ENCODE measurements around the gene BHLHE40. TPM values are rescaled to one million over a fixed set of nuclear protein-coding genes. Genes with fewer than 3 reads are reported as not detected.
A peak's percentile ranks its signal among the peaks of the same experiment; 100 is the strongest.

BHLHE40 gene
- total and polyA plus RNA-seq, 2 donors (not counting 1 experiment from before 2014, with no cell fraction given) = 16.7 to 28.4 TPM

GRCh38 chr3:5012367-5012766 is 33.1 kb downstream of the BHLHE40 start:
- no peak for DNase-seq (ENCODE audit: low read depth in 2 of 2)
- TF ChIP-seq, protein P1, sequence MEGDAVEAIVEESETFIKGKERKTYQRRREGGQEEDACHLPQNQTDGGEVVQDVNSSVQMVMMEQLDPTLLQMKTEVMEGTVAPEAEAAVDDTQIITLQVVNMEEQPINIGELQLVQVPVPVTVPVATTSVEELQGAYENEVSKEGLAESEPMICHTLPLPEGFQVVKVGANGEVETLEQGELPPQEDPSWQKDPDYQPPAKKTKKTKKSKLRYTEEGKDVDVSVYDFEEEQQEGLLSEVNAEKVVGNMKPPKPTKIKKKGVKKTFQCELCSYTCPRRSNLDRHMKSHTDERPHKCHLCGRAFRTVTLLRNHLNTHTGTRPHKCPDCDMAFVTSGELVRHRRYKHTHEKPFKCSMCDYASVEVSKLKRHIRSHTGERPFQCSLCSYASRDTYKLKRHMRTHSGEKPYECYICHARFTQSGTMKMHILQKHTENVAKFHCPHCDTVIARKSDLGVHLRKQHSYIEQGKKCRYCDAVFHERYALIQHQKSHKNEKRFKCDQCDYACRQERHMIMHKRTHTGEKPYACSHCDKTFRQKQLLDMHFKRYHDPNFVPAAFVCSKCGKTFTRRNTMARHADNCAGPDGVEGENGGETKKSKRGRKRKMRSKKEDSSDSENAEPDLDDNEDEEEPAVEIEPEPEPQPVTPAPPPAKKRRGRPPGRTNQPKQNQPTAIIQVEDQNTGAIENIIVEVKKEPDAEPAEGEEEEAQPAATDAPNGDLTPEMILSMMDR (conservative IDR thresholded peaks at IDR 0.05 in 1 of 2, IDR thresholded peaks at IDR 0.05 in 1 of 2; ENCODE audit: low read depth in 1 of 2, low read length in 2 of 2) = no peak
- TF ChIP-seq EZH2 (IDR thresholded peaks at IDR 0.05; ENCODE audit: low read length, missing control alignments) = no peak
- H3K79me2 ChIP-seq (ENCODE audit: control insufficient read depth, insufficient read depth, low read length) = no peaks in the 10 kb centered on the region
- H3K4me1 ChIP-seq (ENCODE audit: control insufficient read depth, extremely low read depth, insufficient read depth, low read length) = peaks cover 7% of the 10 kb centered on the region
- H3K36me3 ChIP-seq (ENCODE audit: control insufficient read depth, insufficient read depth, low read length) = no peaks in the 10 kb centered on the region
- H4K20me1 ChIP-seq (ENCODE audit: control insufficient read depth, extremely low read depth, insufficient read depth, low read length) = no peaks in the 10 kb centered on the region
- no peak overlapping the region for H2AFZ ChIP-seq (ENCODE audit: low read length)
- H3K4me2 ChIP-seq (ENCODE audit: extremely low read depth, insufficient read depth, low read length) = no peak overlapping the region
- H3K9me3 ChIP-seq (ENCODE audit: control insufficient read depth, insufficient read depth, low read depth, low read length) = no peaks in the 10 kb centered on the region
- no peaks in the 10 kb centered on the region for H3K27me3 ChIP-seq (ENCODE audit: control insufficient read depth, insufficient read depth, low read length)
- no peak overlapping the region for H3K9ac ChIP-seq (ENCODE audit: insufficient read depth, low read length)
- no peak overlapping the region for H3K4me3 ChIP-seq (replicated peaks in 1 of 4; ENCODE audit: control extremely low read depth in 1 of 4, insufficient read depth in 1 of 4, low read depth in 3 of 4, low read length in 4 of 4)
- no peak overlapping the region for H3K27ac ChIP-seq (ENCODE audit: insufficient read depth, low read length)

- Histone ChIP-seq H4K20me1 (ENCODE audit: control insufficient read depth, extremely low read depth, insufficient read depth, low read length) (no peaks in the 10 kb centered on the region), H3K9ac (ENCODE audit: insufficient read depth, low read length) (no peak overlapping the region), H3K4me3 (replicated peaks in 1 of 4; ENCODE audit: control extremely low read depth in 1 of 4, insufficient read depth in 1 of 4, low read depth in 3 of 4, low read length in 4 of 4) (no peak overlapping the region), H3K9me3 (ENCODE audit: control insufficient read depth, insufficient read depth, low read depth, low read length) (no peaks in the 10 kb centered on the region), H3K27ac (ENCODE audit: insufficient read depth, low read length) (no peak overlapping the region), H3K4me1 (ENCODE audit: control insufficient read depth, extremely low read depth, insufficient read depth, low read length) (peaks cover 11% of the 10 kb centered on the region), H3K36me3 (ENCODE audit: control insufficient read depth, insufficient read depth, low read length) (no peaks in the 10 kb centered on the region), H3K27me3 (ENCODE audit: control insufficient read depth, insufficient read depth, low read length) (no peaks in the 10 kb centered on the region), H2AFZ (ENCODE audit: low read length) (no peak overlapping the region), H3K4me2 (ENCODE audit: extremely low read depth, insufficient read depth, low read length) (no peak overlapping the region), H3K79me2 (ENCODE audit: control insufficient read depth, insufficient read depth, low read length) (no peaks in the 10 kb centered on the region)
- TF ChIP-seq, protein P1 (conservative IDR thresholded peaks at IDR 0.05 in 1 of 2, IDR thresholded peaks at IDR 0.05 in 1 of 2; ENCODE audit: low read depth in 1 of 2, low read length in 2 of 2) = no peak
- no peak for TF ChIP-seq EZH2 (IDR thresholded peaks at IDR 0.05; ENCODE audit: low read length, missing control alignments)
- DNase-seq (ENCODE audit: low read depth in 2 of 2) = peak; percentile 36 to 76
Observed at GRCh38 chr3:5013021-5013906, 34.0 kb downstream of the BHLHE40 start.

DNA sequence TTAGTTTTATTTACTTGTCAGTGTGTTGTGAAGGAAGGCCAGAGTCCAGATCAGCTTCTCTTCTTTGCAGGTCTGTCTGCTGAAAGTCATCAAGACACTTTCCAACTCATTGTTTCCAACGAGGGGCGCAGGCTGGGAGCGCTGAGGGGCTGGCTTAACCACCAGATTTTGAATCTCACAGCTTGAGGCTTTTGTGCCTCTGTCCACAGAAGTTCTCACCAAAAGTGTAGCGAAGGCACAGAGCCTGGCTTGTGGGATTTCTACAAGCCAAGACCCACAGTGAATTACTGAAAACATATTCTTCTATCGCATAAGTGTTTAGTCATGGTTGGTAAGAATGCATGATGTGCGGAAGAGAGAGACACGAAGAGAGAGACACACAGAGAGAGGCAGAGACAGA is 35.2 kb downstream of the BHLHE40 start:
- Histone ChIP-seq H3K9me3 (ENCODE audit: control insufficient read depth, insufficient read depth, low read depth, low read length) (no peaks in the 10 kb centered on the region), H3K79me2 (ENCODE audit: control insufficient read depth, insufficient read depth, low read length) (no peaks in the 10 kb centered on the region), H3K27ac (ENCODE audit: insufficient read depth, low read length) (no peak overlapping the region), H3K4me1 (ENCODE audit: control insufficient read depth, extremely low read depth, insufficient read depth, low read length) (peaks cover 11% of the 10 kb centered on the region), H3K27me3 (ENCODE audit: control insufficient read depth, insufficient read depth, low read length) (no peaks in the 10 kb centered on the region), H3K36me3 (ENCODE audit: control insufficient read depth, insufficient read depth, low read length) (no peaks in the 10 kb centered on the region), H3K4me2 (ENCODE audit: extremely low read depth, insufficient read depth, low read length) (no peak overlapping the region), H3K9ac (ENCODE audit: insufficient read depth, low read length) (no peak overlapping the region), H3K4me3 (replicated peaks in 1 of 4; ENCODE audit: control extremely low read depth in 1 of 4, insufficient read depth in 1 of 4, low read depth in 3 of 4, low read length in 4 of 4) (no peak overlapping the region), H4K20me1 (ENCODE audit: control insufficient read depth, extremely low read depth, insufficient read depth, low read length) (no peaks in the 10 kb centered on the region), H2AFZ (ENCODE audit: low read length) (no peak overlapping the region)
- DNase-seq (ENCODE audit: low read depth in 2 of 2) = peak in 1 of 2 donors; percentile 79
- TF ChIP-seq, protein P1 (conservative IDR thresholded peaks at IDR 0.05 in 1 of 2, IDR thresholded peaks at IDR 0.05 in 1 of 2; ENCODE audit: low read depth in 1 of 2, low read length in 2 of 2) = no peak
- TF ChIP-seq EZH2 (IDR thresholded peaks at IDR 0.05; ENCODE audit: low read length, missing control alignments) = no peak

Data from fibroblast of lung (primary cell).